Adrenal gland (tissue), 12 donors: ENCODE data around the gene PXT1. TPM values are rescaled to one million over a fixed set of nuclear protein-coding genes. Genes with fewer than 3 reads are reported as not detected.
"Not testable (repeated sequence)": the region's sequence is repeated elsewhere in the genome, so short reads cannot be mapped to it uniquely, and the experiment has no call there.

Experiments
- DNase-seq, 7 donors: peaks; one replicate each; pipeline ENCODE4 v3.0.0-alpha.2; 2019 to 2020
- H3K27ac ChIP-seq, 5 donors: fragments of 200-600 bp; sonication (generic) in 4 of 5; 1 replicate in 3 of 5; 2 replicates in 2 of 5; pipeline versions ENCODE4 v1.5.1 to v1.8.0; 2016 to 2020; ENCODE audit warnings: mild to moderate bottlenecking in 1 of 5
- H3K27me3 ChIP-seq: fragments of 200-600 bp; 2 replicates; pipeline ENCODE4 v1.8.0; 2021
- H3K36me3 ChIP-seq, 2 donors: fragments of 200-600 bp; replicated peaks in 1 of 2; 1 replicate in 1 of 2; 2 replicates in 1 of 2; pipeline versions ENCODE4 v1.5.1 to v1.8.0; 2018 to 2022
- H3K4me1 ChIP-seq, 2 donors: fragments of 200-600 bp; replicated peaks in 1 of 2; 1 replicate in 1 of 2; 2 replicates in 1 of 2; pipeline versions ENCODE4 v1.5.1 to v1.8.0; 2018 to 2021
- H3K4me3 ChIP-seq, 4 donors: fragments of 200-600 bp; sonication (generic) in 3 of 4; one replicate each; pipeline ENCODE4 v1.5.1; 2016 to 2018
- H3K9me3 ChIP-seq, 3 donors: fragments of 200-600 bp; sonication (generic) in 1 of 3; replicated peaks in 1 of 3; 1 replicate in 2 of 3; 2 replicates in 1 of 3; pipeline versions ENCODE4 v1.5.1 to v1.8.0; 2016 to 2021
- CTCF ChIP-seq, 6 experiments: fragments of 450-650 bp in 4 of 6; fragments of 200-600 bp in 2 of 6; sonication (generic) in 1 of 6; IDR thresholded peaks; 1 replicate in 5 of 6; 2 replicates in 1 of 6; pipeline versions ENCODE4 v1.5.1 to v1.8.0; 2016 to 2021; ENCODE audit warnings: antibody characterized with exemption in 6 of 6, mild to moderate bottlenecking in 2 of 6, moderate library complexity in 1 of 6
- POLR2A ChIP-seq, 2 donors: fragments of 450-650 bp; IDR thresholded peaks; one replicate each; pipeline ENCODE4 v1.6.1; 2017; ENCODE audit warnings: antibody characterized with exemption in 2 of 2, mild to moderate bottlenecking in 2 of 2, moderate library complexity in 1 of 2
- WGBS, 4 donors: extraction: QIAGEN DNeasy Blood & Tissue Kit in 2 of 4; methylation state at CpG; one replicate each; pipeline versions ENCODE4 v1.1.5 to v1.1.7; 2013 to 2017; 5-methylcytosine and 5-hydroxymethylcytosine counted together
- intact Hi-C, 2 donors: fragments of 100-400 bp; cut with DNase I; formaldehyde crosslinking; loops; one replicate each; pipeline versions ENCODE4 v1.14.1 to v1.15.0; 2022 to 2023
- polyA plus RNA-seq, 3 donors: library from polyadenylated mRNA; stranded (reverse); fragments of 200-250 nt in 2 of 3; fragments of 350-450 nt in 1 of 3; fragmentation: Illumina TruSeq in 1 of 3; extraction: RNeasy Lipid Tissue Mini Kit (QIAGEN cat#74804) in 1 of 3; gene quantifications; one replicate each; pipeline ENCODE4 v1.2.3, GENCODE V29; 2013 to 2014
- total RNA-seq, 9 donors: library from RNA; depleted of rRNA in 4 of 9; stranded (reverse); fragments of >200 nt in 4 of 9; fragments of 120-200 nt in 1 of 9; fragmentation: NEBNext Ultra II Directional in 1 of 9; extraction: Animal tissue kit (Norgen Biotek cat#: 25700) in 1 of 9; gene quantifications; one replicate each; pipeline versions ENCODE4 v1.1.0 to v1.2.4, GENCODE V29; 2013 to 2023
- donor health status: healthy with polysubstance abuse.
- donor health status: Bipolar disorder and iron deficiency.
- donor health status: DM: yes; HTN: yes; CAD: no.
- donor health status: DM: no; HTN: no; CAD: no.
- donor health status: DM: no; HTN: no; CAD: no.
- donor health status: DM: yes; HTN: yes; CAD: no.

Gene PXT1
- total and polyA plus RNA-seq, 12 donors, result not detected

- Histone ChIP-seq H3K9me3 (no peaks in the 10 kb centered on the region), H3K4me1 (peaks cover 16 to 22% of the 10 kb centered on the region in 2 donors), H3K4me3 (no peak overlapping the region), H3K27ac (no peak overlapping the region), H3K36me3 (no peaks in the 10 kb centered on the region), H3K27me3 (no peaks in the 10 kb centered on the region)
- DNase-seq, result no peak
- intact Hi-C loops, result no loop called here
- TF ChIP-seq CTCF (IDR thresholded peaks at IDR 0.05) (no peak), POLR2A (IDR thresholded peaks at IDR 0.05) (no peak)
Measured at GRCh38 chr6:36459501-36459900, 16.8 kb upstream of the PXT1 start.

- TF ChIP-seq CTCF (IDR thresholded peaks at IDR 0.05) (no peak), POLR2A (IDR thresholded peaks at IDR 0.05) (no peak)
- 93 to 98% (median 96%) methylated on average over 3 of the region's 3 CpGs for WGBS, 4 donors
- H3K9me3 ChIP-seq, result no peaks in the 10 kb centered on the region
- no peaks in the 10 kb centered on the region for H3K27me3 ChIP-seq
- peaks cover 11 to 19% of the 10 kb centered on the region in 2 donors for H3K4me1 ChIP-seq
- H3K4me3 ChIP-seq, result no peak overlapping the region
- intact Hi-C loops, result no loop called here
- no peak for DNase-seq
- no peak overlapping the region for H3K27ac ChIP-seq
- H3K36me3 ChIP-seq, result no peaks in the 10 kb centered on the region
Measured at GRCh38 chr6:36455486-36456027, 12.9 kb upstream of the PXT1 start.

GRCh38 chr6:36452897-36453296, 10.2 kb upstream of the PXT1 start:
- H3K36me3 ChIP-seq, H3K4me1 ChIP-seq, H3K27me3 ChIP-seq, H3K27ac ChIP-seq, intact Hi-C loops, H3K4me3 ChIP-seq, H3K9me3 ChIP-seq, DNase-seq: not testable (repeated sequence)
- 96 to 98% (median 97%) methylated on average over 8 of the region's 8 CpGs for WGBS, 4 donors

- H3K36me3 ChIP-seq, DNase-seq, H3K9me3 ChIP-seq: not testable (repeated sequence)
Measured at GRCh38 chr6:36449173-36449572, 6.5 kb upstream of the PXT1 start.

GRCh38 chr6:36445621-36446020, 3.0 kb upstream of the PXT1 start:
- Histone ChIP-seq H3K4me3 (no peak overlapping the region), H3K27me3 (no peaks in the 10 kb centered on the region), H3K4me1 (peaks cover 31 to 50% of the 10 kb centered on the region in 2 donors), H3K36me3 (no peaks in the 10 kb centered on the region), H3K9me3 (no peaks in the 10 kb centered on the region), H3K27ac (peak overlapping the region; percentile 68 to 99 (median 96))
- TF ChIP-seq CTCF (IDR thresholded peaks at IDR 0.05), result no peak
- TF ChIP-seq POLR2A (IDR thresholded peaks at IDR 0.05), result no peak
- intact Hi-C loops, result no loop called here
- DNase-seq, result peak in 1 of 7 donors; percentile 49

More at GRCh38 chr6:36449173-36449572, 6.5 kb upstream of the PXT1 start:
- WGBS, 4 donors, result 97 to 99% (median 98%) methylated on average over 10 of the region's 10 CpGs
- H3K4me3 ChIP-seq, H3K27me3 ChIP-seq, intact Hi-C loops, H3K27ac ChIP-seq: not testable (repeated sequence)
- peaks cover 13 to 30% of the 10 kb centered on the region in 2 donors for H3K4me1 ChIP-seq
